IMR-90 (cell line): ENCODE measurements around the gene LRRC9.

Experiments
- CTCF ChIP-seq: conservative IDR thresholded peaks from 2 replicates; pipeline ENCODE4 v1.5.1; 2012; ENCODE audit warnings: mild to moderate bottlenecking, low read depth, low read length, improper control_type of control experiment
- FOS ChIP-seq: fragments of 150-350 bp; IDR thresholded peaks from 2 replicates; pipeline ENCODE4 v1.6.1; 2016; ENCODE audit warnings: low read depth, low read length
- MAFK ChIP-seq: IDR thresholded peaks from 2 replicates; pipeline ENCODE4 v1.6.1; 2012; ENCODE audit warnings: low read depth, low read length, improper control_type of control experiment
- MXI1 ChIP-seq: IDR thresholded peaks from 2 replicates; pipeline ENCODE4 v1.6.1; 2012; ENCODE audit warnings: low read depth, mild to moderate bottlenecking, low read length, moderate library complexity, borderline replicate concordance
- POLR2A ChIP-seq: IDR thresholded peaks from 2 replicates; pipeline ENCODE4 v1.6.1; 2012; ENCODE audit warnings: mild to moderate bottlenecking, low read depth, low read length
- RAD21 ChIP-seq: IDR thresholded peaks from 2 replicates; pipeline ENCODE4 v1.6.1; 2012; ENCODE audit warnings: low read length, improper control_type of control experiment
- SMC3 ChIP-seq: fragments of 150-350 bp; IDR thresholded peaks from 2 replicates; pipeline ENCODE4 v1.6.1; 2016; ENCODE audit warnings: low read depth, mild to moderate bottlenecking, antibody characterized with exemption, low read length, moderate library complexity

GRCh38 chr14:60061371-60061770 lies 141.4 kb downstream of the LRRC9 start:
- TF ChIP-seq POLR2A, result no peak
- no peak for TF ChIP-seq CTCF
- no peak for TF ChIP-seq MAFK
- TF ChIP-seq MXI1, result no peak
- no peak for TF ChIP-seq FOS
- TF ChIP-seq SMC3, result no peak
- TF ChIP-seq RAD21, result no peak
